Left ventricle myocardium inferior (tissue), 1 donor: ENCODE results near the gene MSMP. TPM values are rescaled to one million over a fixed set of nuclear protein-coding genes. Genes with fewer than 3 reads are reported as not detected.

Experiments used
- DNase-seq: peaks from one replicate; pipeline ENCODE4 v3.0.0-alpha.2; 2020
- H3K27ac ChIP-seq: fragments of 200-600 bp; replicated peaks from 2 replicates; pipeline ENCODE4 v1.8.0; 2021
- H3K27me3 ChIP-seq: fragments of 200-600 bp; 2 replicates; pipeline ENCODE4 v1.8.0; 2021; ENCODE audit warnings: low read depth
- H3K36me3 ChIP-seq: fragments of 200-600 bp; 2 replicates; pipeline ENCODE4 v1.8.0; 2021
- H3K4me1 ChIP-seq: fragments of 200-600 bp; 2 replicates; pipeline ENCODE4 v1.8.0; 2021
- H3K4me3 ChIP-seq: fragments of 200-600 bp; 2 replicates; pipeline ENCODE4 v1.8.0; 2021; ENCODE audit warnings: mild to moderate bottlenecking, moderate library complexity
- H3K9me3 ChIP-seq: fragments of 200-600 bp; replicated peaks from 2 replicates; pipeline ENCODE4 v1.8.0; 2021
- CTCF ChIP-seq: fragments of 200-600 bp; IDR thresholded peaks from 2 replicates; pipeline ENCODE4 v1.8.0; 2021; ENCODE audit warnings: antibody characterized with exemption, mild to moderate bottlenecking, borderline replicate concordance
- intact Hi-C: fragments of 100-400 bp; cut with micrococcal nuclease; formaldehyde crosslinking; loops from one replicate; pipeline ENCODE4 v1.11.0; 2022
- total RNA-seq: library from RNA; stranded (reverse); fragmentation: NEBNext Ultra II Directional; extraction: Animal tissue kit (Norgen Biotek cat#: 25700); gene quantifications from one replicate; pipeline ENCODE4 v1.2.1, GENCODE V29; 2021
- donor health status: DM: no; HTN: yes; CAD: no; lungs with severe emphysema.

The MSMP gene
- total RNA-seq, 1 donor from 2014 or later = not detected

DNA sequence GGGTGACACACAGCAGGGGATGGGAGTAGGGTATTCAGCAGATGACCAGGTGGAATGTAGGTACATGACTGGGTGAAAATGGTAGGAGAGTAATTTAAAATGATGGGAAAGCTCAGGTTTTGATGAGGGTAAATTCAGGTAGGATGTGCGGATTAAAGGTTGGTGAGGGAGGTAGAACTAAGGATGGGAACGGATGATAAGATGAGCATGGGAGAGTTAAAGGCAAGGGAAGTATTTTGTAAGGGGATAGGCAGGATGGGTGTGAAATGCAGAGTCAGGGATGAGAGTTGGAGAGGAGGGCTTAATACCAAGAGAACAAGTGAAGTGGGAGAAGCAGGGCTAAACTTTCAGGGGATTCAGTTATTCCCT lies 23.6 kb downstream of the MSMP start:
- Histone ChIP-seq H3K27me3 (no peaks in the 10 kb centered on the region), H3K4me1 (peaks cover 82% of the 10 kb centered on the region), H3K36me3 (peaks cover 26% of the 10 kb centered on the region), H3K9me3 (no peaks in the 10 kb centered on the region), H3K4me3 (peak overlapping the region; percentile 82), H3K27ac (peak overlapping the region; percentile 99)
- intact Hi-C loops = loop anchor here (5.0 kb wide), 1 partner anchor 83 kb away; no protein-coding TSS in a partner anchor
- no peak for DNase-seq
- no peak for TF ChIP-seq CTCF

- Histone ChIP-seq H3K4me1 (peaks cover 82% of the 10 kb centered on the region), H3K9me3 (no peaks in the 10 kb centered on the region), H3K4me3 (peak overlapping the region; percentile 82), H3K36me3 (peaks cover 26% of the 10 kb centered on the region), H3K27me3 (no peaks in the 10 kb centered on the region), H3K27ac (peak overlapping the region; percentile 99)
- peak; percentile 54 for TF ChIP-seq CTCF
- intact Hi-C loops = loop anchor here (5.0 kb wide), 1 partner anchor 83 kb away; no protein-coding TSS in a partner anchor
- DNase-seq = peak; percentile 66
Observed at GRCh38 chr9:35729700-35730485, 24.2 kb downstream of the MSMP start.

GRCh38 chr9:35729101-35729500 lies 25.0 kb downstream of the MSMP start:
- Histone ChIP-seq H3K36me3 (peaks cover 26% of the 10 kb centered on the region), H3K4me3 (peak overlapping the region; percentile 82), H3K9me3 (no peaks in the 10 kb centered on the region), H3K27me3 (no peaks in the 10 kb centered on the region), H3K27ac (peak overlapping the region; percentile 99), H3K4me1 (peaks cover 81% of the 10 kb centered on the region)
- no peak for TF ChIP-seq CTCF
- intact Hi-C loops = no loop called here
- no peak for DNase-seq

DNA sequence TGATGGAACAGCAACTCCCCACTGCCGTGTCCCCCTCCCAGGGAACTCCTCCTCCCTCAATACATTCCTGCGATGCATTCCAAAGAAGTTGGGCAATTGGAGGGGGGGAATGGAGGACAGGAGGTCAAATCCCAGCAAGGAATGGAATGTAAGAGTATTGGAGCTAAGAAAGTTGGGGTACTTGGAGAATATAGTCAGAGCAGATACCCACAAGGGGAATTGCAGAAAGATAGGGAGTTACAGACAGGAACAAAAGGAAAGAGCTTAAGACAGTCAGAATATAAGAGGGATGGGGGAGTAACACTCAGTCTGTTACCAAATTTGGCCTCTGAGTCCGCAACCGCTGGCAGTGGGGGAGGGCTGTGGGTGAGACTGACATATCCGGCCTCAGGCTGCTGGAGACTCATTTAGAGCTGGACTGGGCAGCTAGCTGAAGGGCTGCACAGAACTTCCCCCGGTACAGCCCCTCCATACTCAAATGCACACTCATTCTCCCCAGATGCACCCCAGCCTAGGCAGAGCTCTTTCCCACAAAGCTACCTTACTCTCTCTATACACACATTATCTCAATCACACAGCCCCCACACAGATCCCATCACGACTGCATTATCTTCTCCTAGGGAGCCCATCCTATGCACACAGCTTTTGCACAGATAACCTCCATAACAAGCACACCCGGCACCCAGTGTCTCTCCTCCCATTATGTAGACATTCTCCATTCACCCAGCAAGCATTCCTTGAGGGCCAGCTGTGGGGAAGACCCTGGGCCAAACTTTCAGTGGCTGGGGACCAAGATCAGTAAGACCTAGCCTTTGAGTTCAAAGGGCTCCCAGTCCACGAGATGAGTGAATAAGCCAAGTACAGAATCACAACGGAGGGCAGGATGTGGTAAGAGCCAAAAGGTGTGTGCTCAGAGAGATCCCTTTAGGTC lies 25.8 kb downstream of the MSMP start:
- intact Hi-C loops = no loop called here
- Histone ChIP-seq H3K9me3 (no peaks in the 10 kb centered on the region), H3K4me3 (peak overlapping the region; percentile 82), H3K36me3 (peaks cover 31% of the 10 kb centered on the region), H3K27ac (peak overlapping the region; percentile 99), H3K4me1 (peaks cover 73% of the 10 kb centered on the region), H3K27me3 (no peaks in the 10 kb centered on the region)
- DNase-seq = peak; percentile 79
- no peak for TF ChIP-seq CTCF

GRCh38 chr9:35727676-35728040 lies 26.4 kb downstream of the MSMP start:
- Histone ChIP-seq H3K4me1 (peaks cover 66% of the 10 kb centered on the region), H3K27ac (peak overlapping the region; percentile 99), H3K27me3 (no peaks in the 10 kb centered on the region), H3K4me3 (peak overlapping the region; percentile 82), H3K9me3 (no peaks in the 10 kb centered on the region), H3K36me3 (peaks cover 37% of the 10 kb centered on the region)
- intact Hi-C loops = no loop called here
- no peak for TF ChIP-seq CTCF
- DNase-seq = no peak
